Activated naive CD8-positive, alpha-beta T cell treated with anti-CD3 and anti-CD28 coated beads, Interleukin-2, amount 10 ng/mL, durations not matched to agents 7 days and 5 days (primary cell): ENCODE results near the gene OAF. TPM values are rescaled to one million over a fixed set of nuclear protein-coding genes. Genes with fewer than 3 reads are reported as not detected.

Experiments used
- ATAC-seq: fragments of 150-1000 bp; cut with Tn5 transposase; one replicate; pipeline ENCODE4 v1.10.0; 2021; ENCODE audit warnings: low read depth, moderate library complexity
- POLR2A ChIA-PET: fragments of 350-600 bp; sonication (Branson Sonifier 250); formaldehyde crosslinking; loops from one replicate; lab custom pipeline; 2021; ENCODE audit warnings: antibody characterized with exemption; lab: Charles Lee
- DNase-seq: peaks from one replicate; pipeline ENCODE4 v3.0.0; 2021
- H3K27ac Mint-ChIP-seq: one replicate; pipeline ENCODE4 v1.8.0; 2022; ENCODE audit warnings: mild to moderate bottlenecking, mixed read lengths
- H3K27me3 Mint-ChIP-seq: one replicate; pipeline ENCODE4 v1.8.0; 2022; ENCODE audit warnings: mild to moderate bottlenecking, moderate library complexity, mixed read lengths
- H3K36me3 Mint-ChIP-seq: one replicate; pipeline ENCODE4 v1.8.0; 2021; ENCODE audit warnings: mild to moderate bottlenecking, mixed read lengths
- H3K4me1 Mint-ChIP-seq: one replicate; pipeline ENCODE4 v1.8.0; 2021; ENCODE audit warnings: mixed read lengths
- H3K4me3 Mint-ChIP-seq: one replicate; pipeline ENCODE4 v1.8.0; 2022; ENCODE audit warnings: mild to moderate bottlenecking, moderate library complexity, mixed read lengths
- H3K9me3 Mint-ChIP-seq: one replicate; pipeline ENCODE4 v1.8.0; 2021; ENCODE audit warnings: mixed read lengths
- total RNA-seq, 2 experiments: library from RNA; stranded (reverse); gene quantifications; one replicate each; pipeline ENCODE4 v1.2.3, GENCODE V29; 2021

Gene OAF
- total RNA-seq, 2 experiments from 2014 or later = 2.4 to 5.5 TPM

DNA sequence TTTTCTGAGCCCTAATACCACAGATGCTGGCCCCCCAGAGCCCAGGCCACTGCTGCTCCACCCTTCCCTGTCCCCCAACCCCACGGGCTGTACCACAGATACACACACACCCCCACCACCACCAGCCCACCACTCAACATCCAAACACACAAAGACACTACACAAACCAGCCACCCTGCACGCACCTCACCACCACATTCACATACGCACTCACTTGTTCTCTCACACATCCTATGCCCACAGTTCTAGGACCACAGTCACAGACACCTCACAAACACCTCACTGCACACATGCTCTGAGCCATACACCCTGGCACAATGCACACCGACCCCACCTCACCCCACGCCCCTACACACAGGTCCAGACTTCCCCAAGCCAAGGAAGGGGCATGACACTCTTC lies 22.5 kb upstream of the OAF start:
- H3K4me1 Mint-ChIP-seq = no peaks in the 10 kb centered on the region
- POLR2A ChIA-PET = no interaction called here
- H3K36me3 Mint-ChIP-seq = no peaks in the 10 kb centered on the region
- no peaks in the 10 kb centered on the region for H3K9me3 Mint-ChIP-seq
- H3K27me3 Mint-ChIP-seq = peaks cover 12% of the 10 kb centered on the region
- H3K27ac Mint-ChIP-seq = no peak overlapping the region
- H3K4me3 Mint-ChIP-seq = no peak overlapping the region
- no peak for DNase-seq
- no peak for ATAC-seq

- H3K4me3 Mint-ChIP-seq = no peak overlapping the region
- no peaks in the 10 kb centered on the region for H3K4me1 Mint-ChIP-seq
- no peaks in the 10 kb centered on the region for H3K9me3 Mint-ChIP-seq
- POLR2A ChIA-PET = no interaction called here
- peaks cover 12% of the 10 kb centered on the region for H3K27me3 Mint-ChIP-seq
- DNase-seq (no peak), ATAC-seq (no peak)
- no peak overlapping the region for H3K27ac Mint-ChIP-seq
- H3K36me3 Mint-ChIP-seq = no peaks in the 10 kb centered on the region
These were observed 21.9 kb upstream of the OAF start for GRCh38 chr11:120188811-120189455.

GRCh38 chr11:120191058-120191457 lies 19.8 kb upstream of the OAF start:
- Mint-ChIP-seq H3K4me3 (no peak overlapping the region), H3K27ac (no peak overlapping the region), H3K9me3 (no peaks in the 10 kb centered on the region), H3K36me3 (no peaks in the 10 kb centered on the region), H3K4me1 (no peaks in the 10 kb centered on the region), H3K27me3 (peaks cover 11% of the 10 kb centered on the region)
- ATAC-seq (no peak), DNase-seq (no peak)
- POLR2A ChIA-PET = no interaction called here

GRCh38 chr11:120192831-120193625 lies 17.8 kb upstream of the OAF start:
- H3K4me1 Mint-ChIP-seq = no peaks in the 10 kb centered on the region
- peaks cover 8% of the 10 kb centered on the region for H3K27me3 Mint-ChIP-seq
- no peaks in the 10 kb centered on the region for H3K36me3 Mint-ChIP-seq
- ATAC-seq (no peak), DNase-seq (no peak)
- no peak overlapping the region for H3K27ac Mint-ChIP-seq
- POLR2A ChIA-PET = interaction anchor here (0.6 kb wide), 1 partner anchor 13 kb away, joined by 4 read pairs; no protein-coding TSS in a partner anchor
- H3K9me3 Mint-ChIP-seq = no peaks in the 10 kb centered on the region
- no peak overlapping the region for H3K4me3 Mint-ChIP-seq

DNA sequence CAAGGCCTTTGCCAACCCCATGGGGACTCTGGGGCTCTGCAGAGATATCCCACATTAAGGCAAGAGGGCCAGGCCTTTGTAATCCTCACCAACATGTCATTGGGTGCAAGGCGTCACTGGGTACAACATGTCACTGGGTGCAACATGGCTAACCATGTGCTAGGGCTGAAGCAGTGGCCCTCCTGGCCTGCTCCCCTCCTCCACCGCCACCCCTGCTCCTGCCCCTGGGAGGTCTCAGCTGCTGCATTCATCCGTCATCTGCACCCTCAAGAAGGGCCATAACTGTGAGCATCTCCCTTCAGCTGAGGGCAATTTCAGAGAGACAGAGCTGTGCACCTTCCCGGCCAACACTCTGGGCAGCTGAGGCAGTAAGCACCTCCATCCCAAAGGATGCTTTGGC lies 16.7 kb upstream of the OAF start:
- Mint-ChIP-seq H3K9me3 (no peaks in the 10 kb centered on the region), H3K27ac (no peak overlapping the region), H3K36me3 (no peaks in the 10 kb centered on the region), H3K4me3 (no peak overlapping the region), H3K4me1 (no peaks in the 10 kb centered on the region), H3K27me3 (peaks cover 8% of the 10 kb centered on the region)
- POLR2A ChIA-PET = no interaction called here
- DNase-seq (no peak), ATAC-seq (no peak)

DNA sequence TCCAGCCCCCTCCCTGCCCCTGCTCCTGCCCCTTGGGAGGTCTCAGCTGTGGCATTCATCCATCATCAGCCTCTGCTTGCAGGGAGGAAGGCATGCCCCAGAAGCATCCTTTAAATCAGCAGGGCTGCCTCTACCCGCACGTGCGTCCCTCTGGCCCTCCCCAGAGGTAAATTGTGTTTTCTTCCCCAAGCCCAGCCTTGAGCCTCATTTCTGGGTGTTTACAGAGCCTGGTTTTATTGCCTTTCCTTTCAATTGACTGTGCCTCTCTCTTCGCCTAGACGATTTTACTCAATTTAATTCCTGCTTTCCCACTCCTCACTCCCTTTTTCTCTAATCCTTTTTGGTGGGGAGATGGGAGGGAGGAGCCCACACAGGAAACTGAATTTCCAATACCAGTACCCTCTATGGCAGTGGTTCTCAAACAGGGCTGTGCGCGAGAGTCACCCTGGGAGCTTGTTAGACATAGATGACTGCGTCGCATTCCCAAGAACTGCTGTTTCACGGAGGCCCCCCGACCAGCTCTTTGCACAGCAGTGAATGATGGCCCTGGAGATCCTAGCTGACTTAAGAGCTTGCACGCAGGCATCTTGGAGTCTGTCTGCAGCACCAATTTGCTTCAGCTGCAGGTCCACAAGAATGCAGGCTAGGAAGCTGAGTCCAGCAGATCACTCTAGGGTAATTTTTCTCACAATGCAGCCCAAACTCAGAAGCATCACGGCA lies 15.1 kb upstream of the OAF start:
- H3K36me3 Mint-ChIP-seq = no peaks in the 10 kb centered on the region
- H3K27ac Mint-ChIP-seq = no peak overlapping the region
- H3K4me3 Mint-ChIP-seq = no peak overlapping the region
- DNase-seq (no peak), ATAC-seq (no peak)
- H3K9me3 Mint-ChIP-seq = no peaks in the 10 kb centered on the region
- POLR2A ChIA-PET = no interaction called here
- H3K27me3 Mint-ChIP-seq = peaks cover 11% of the 10 kb centered on the region
- no peaks in the 10 kb centered on the region for H3K4me1 Mint-ChIP-seq

- H3K27ac Mint-ChIP-seq = no peak overlapping the region
- ATAC-seq (no peak), DNase-seq (no peak)
- H3K4me1 Mint-ChIP-seq = no peaks in the 10 kb centered on the region
- no peaks in the 10 kb centered on the region for H3K9me3 Mint-ChIP-seq
- peaks cover 14% of the 10 kb centered on the region for H3K27me3 Mint-ChIP-seq
- POLR2A ChIA-PET = no interaction called here
- no peaks in the 10 kb centered on the region for H3K36me3 Mint-ChIP-seq
- H3K4me3 Mint-ChIP-seq = no peak overlapping the region
These were observed 14.0 kb upstream of the OAF start for GRCh38 chr11:120196826-120197225.

- POLR2A ChIA-PET = no interaction called here
- no peaks in the 10 kb centered on the region for H3K4me1 Mint-ChIP-seq
- H3K27ac Mint-ChIP-seq = no peak overlapping the region
- peaks cover 14% of the 10 kb centered on the region for H3K27me3 Mint-ChIP-seq
- H3K9me3 Mint-ChIP-seq = no peaks in the 10 kb centered on the region
- DNase-seq (no peak), ATAC-seq (no peak)
- H3K36me3 Mint-ChIP-seq = no peaks in the 10 kb centered on the region
- no peak overlapping the region for H3K4me3 Mint-ChIP-seq
These were observed 13.5 kb upstream of the OAF start for GRCh38 chr11:120197251-120197891.

GRCh38 chr11:120197977-120198376 lies 12.9 kb upstream of the OAF start:
- H3K27me3 Mint-ChIP-seq = peaks cover 20% of the 10 kb centered on the region
- no peak overlapping the region for H3K4me3 Mint-ChIP-seq
- no peaks in the 10 kb centered on the region for H3K9me3 Mint-ChIP-seq
- H3K27ac Mint-ChIP-seq = no peak overlapping the region
- H3K36me3 Mint-ChIP-seq = no peaks in the 10 kb centered on the region
- no peaks in the 10 kb centered on the region for H3K4me1 Mint-ChIP-seq
- POLR2A ChIA-PET = no interaction called here
- no peak for ATAC-seq
- DNase-seq = no peak

- H3K36me3 Mint-ChIP-seq = no peaks in the 10 kb centered on the region
- no peaks in the 10 kb centered on the region for H3K9me3 Mint-ChIP-seq
- no peaks in the 10 kb centered on the region for H3K4me1 Mint-ChIP-seq
- no peak overlapping the region for H3K4me3 Mint-ChIP-seq
- POLR2A ChIA-PET = no interaction called here
- peaks cover 22% of the 10 kb centered on the region for H3K27me3 Mint-ChIP-seq
- ATAC-seq (no peak), DNase-seq (no peak)
- H3K27ac Mint-ChIP-seq = no peak overlapping the region
These were observed 12.4 kb upstream of the OAF start for GRCh38 chr11:120198403-120198786.

DNA sequence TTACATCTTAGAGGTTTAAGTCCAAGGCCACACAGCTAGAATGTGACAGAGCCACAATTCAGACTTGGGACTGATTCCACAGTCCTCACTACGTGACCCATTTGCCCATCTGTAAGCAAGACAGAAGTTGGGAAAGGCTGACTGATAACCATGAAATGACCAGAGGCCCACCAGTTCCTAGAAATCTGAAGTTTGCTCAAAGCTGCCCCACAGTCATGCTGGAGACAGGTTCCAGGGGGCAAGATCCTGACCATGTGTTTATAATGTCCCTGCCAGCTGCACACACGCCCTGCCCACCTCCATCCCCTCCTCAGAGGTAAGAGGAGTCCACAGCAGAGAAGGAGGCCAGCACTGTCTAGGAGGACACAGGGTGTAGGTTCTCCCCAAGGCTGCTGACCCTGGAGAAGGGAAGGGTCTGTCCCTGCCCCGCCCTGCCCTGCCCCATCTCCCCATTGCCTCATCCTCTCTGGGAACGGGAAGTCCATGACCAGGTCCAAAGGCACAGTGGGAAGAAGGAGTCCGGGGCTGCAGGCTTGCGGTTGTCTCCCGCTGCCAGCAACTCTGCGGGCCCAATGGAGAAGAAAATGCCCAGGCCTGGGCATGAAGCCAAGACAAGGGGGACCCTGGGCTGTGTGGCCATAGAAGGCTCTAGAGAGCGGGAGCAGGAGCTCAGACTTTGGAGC lies 11.9 kb upstream of the OAF start:
- POLR2A ChIA-PET = no interaction called here
- no peak overlapping the region for H3K4me3 Mint-ChIP-seq

DNA sequence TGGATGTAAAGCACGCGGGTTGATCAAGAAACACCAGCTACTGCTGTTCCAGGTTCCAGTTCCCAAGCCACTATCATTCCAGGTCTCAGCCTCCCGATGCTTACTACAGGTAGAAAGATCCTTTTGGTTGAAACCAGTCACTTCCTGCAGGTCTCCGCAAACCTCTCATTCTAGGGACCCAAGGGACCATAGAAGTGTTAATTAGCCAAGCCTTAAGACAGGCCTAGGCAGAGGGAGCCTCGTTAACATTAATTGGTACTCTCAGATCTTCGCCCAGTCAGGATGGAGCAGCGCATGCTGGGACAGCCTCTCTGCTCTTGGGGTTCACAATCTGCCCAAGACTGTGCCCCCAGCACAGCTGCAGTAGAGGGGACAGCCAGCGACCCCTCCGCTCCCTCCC lies 11.2 kb upstream of the OAF start:
- no peak overlapping the region for H3K27ac Mint-ChIP-seq

More for the DNA sequence above, 11.9 kb upstream of the OAF start:
- Mint-ChIP-seq H3K9me3 (no peaks in the 10 kb centered on the region), H3K27me3 (peaks cover 22% of the 10 kb centered on the region), H3K4me1 (no peaks in the 10 kb centered on the region), H3K36me3 (no peaks in the 10 kb centered on the region), H3K27ac (no peak overlapping the region)
- ATAC-seq (no peak), DNase-seq (no peak)

DNA sequence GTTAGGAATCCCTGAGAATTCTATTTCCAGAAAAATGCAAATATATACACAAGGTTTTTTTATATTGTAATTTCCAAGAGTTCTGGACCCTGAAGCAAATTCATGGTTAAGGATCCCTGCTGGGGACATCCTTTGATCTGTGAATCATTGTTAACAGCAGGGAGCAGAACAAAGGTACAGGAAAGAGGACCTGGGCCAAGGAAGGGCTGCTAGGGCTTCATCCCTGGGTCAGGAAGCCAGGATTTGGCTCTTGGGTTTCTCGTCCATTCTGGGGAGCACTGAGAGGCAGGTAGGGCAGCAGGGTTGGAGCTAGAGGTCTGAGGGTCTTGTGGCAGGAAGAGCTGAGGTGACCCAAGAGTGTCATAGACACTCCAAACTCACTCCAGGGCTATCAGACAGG lies 10.2 kb upstream of the OAF start:
- H3K4me3 Mint-ChIP-seq = no peak overlapping the region
- no peaks in the 10 kb centered on the region for H3K9me3 Mint-ChIP-seq
- no peaks in the 10 kb centered on the region for H3K4me1 Mint-ChIP-seq
- no peak for ATAC-seq
- no peak overlapping the region for H3K27ac Mint-ChIP-seq
- H3K27me3 Mint-ChIP-seq = peaks cover 20% of the 10 kb centered on the region
- POLR2A ChIA-PET = no interaction called here
- DNase-seq = no peak
- no peaks in the 10 kb centered on the region for H3K36me3 Mint-ChIP-seq

More for the DNA sequence above, 11.2 kb upstream of the OAF start:
- Mint-ChIP-seq H3K36me3 (no peaks in the 10 kb centered on the region), H3K4me3 (no peak overlapping the region), H3K4me1 (no peaks in the 10 kb centered on the region), H3K27me3 (peaks cover 20% of the 10 kb centered on the region), H3K9me3 (no peaks in the 10 kb centered on the region)
- ATAC-seq (no peak), DNase-seq (no peak)
- POLR2A ChIA-PET = no interaction called here
